GM12875 (cell line): ENCODE results near the gene CASP8.

Source experiments
- H3K4me3 ChIP-seq: one replicate; pipeline ENCODE4 v1.5.1; 2011; ENCODE audit warnings: low read depth, low read length, control low read depth
- CTCF ChIP-seq: IDR thresholded peaks from 2 replicates; pipeline ENCODE4 v1.5.1; 2011; ENCODE audit warnings: low read depth, mild to moderate bottlenecking, control low read depth, inconsistent platforms, low read length, moderate library complexity, borderline replicate concordance; ENCODE audit not compliant: insufficient read depth

CASP8 gene

GRCh38 chr2:201244829-201245228, 15.5 kb upstream of the CASP8 start:
- H3K4me3 ChIP-seq: no peak overlapping the region
- TF ChIP-seq CTCF: no peak

- no peak for TF ChIP-seq CTCF
- no peak overlapping the region for H3K4me3 ChIP-seq
Observed at GRCh38 chr2:201246280-201246679, 14.1 kb upstream of the CASP8 start.

DNA sequence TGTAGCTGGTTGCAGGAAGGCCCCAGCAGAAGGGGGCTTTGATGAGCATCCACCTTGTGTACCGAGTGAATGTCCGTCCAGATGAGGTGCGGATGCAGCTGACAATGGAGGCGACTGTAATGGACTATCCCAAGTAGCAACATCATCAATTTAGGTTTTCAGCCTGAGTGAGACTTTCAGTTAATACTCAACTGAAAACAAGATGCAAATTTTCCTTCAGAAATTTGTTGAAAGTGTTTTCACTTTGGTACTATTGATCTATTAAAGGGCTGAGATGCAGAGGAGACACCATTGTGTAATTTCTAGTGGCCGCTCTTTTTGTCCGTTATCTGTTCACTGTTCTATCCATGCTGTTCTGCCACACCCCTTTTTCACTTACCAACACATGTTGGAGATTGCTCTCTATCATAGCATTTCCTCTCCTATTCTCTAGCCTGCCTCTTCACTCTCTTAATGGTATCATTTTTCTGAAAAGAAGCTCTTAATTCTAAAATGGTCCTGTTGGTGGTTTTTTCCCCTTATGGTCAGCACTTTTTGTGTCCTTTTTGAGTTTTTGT, 12.0 kb upstream of the CASP8 start:
- TF ChIP-seq CTCF: no peak
- no peak overlapping the region for H3K4me3 ChIP-seq

- no peak overlapping the region for H3K4me3 ChIP-seq
- no peak for TF ChIP-seq CTCF
Observed at GRCh38 chr2:201249889-201250288, 10.4 kb upstream of the CASP8 start.

DNA sequence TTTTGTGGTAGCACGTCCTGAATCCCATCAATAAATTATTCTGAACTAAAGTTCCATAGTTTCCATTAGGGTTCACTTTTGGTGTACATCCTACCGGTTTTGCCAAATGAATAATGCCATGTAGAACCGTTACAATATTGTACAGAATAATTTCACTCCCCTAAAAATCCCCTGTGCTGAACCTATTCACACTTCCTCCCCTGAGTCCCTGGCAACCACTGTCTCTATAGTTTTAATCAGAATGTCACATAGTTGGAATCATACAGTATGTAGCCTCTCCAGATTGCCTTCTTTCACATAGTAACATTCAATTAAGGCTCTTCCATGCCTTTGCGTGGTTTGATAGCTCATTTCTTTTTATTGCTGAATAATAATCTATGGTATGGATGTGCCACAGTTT, 9.6 kb upstream of the CASP8 start:
- TF ChIP-seq CTCF: no peak

GRCh38 chr2:201254081-201254730, 6.1 kb upstream of the CASP8 start:
- TF ChIP-seq CTCF: no peak
- H3K4me3 ChIP-seq: no peak overlapping the region

More for the DNA sequence above, 9.6 kb upstream of the CASP8 start:
- no peak overlapping the region for H3K4me3 ChIP-seq

DNA sequence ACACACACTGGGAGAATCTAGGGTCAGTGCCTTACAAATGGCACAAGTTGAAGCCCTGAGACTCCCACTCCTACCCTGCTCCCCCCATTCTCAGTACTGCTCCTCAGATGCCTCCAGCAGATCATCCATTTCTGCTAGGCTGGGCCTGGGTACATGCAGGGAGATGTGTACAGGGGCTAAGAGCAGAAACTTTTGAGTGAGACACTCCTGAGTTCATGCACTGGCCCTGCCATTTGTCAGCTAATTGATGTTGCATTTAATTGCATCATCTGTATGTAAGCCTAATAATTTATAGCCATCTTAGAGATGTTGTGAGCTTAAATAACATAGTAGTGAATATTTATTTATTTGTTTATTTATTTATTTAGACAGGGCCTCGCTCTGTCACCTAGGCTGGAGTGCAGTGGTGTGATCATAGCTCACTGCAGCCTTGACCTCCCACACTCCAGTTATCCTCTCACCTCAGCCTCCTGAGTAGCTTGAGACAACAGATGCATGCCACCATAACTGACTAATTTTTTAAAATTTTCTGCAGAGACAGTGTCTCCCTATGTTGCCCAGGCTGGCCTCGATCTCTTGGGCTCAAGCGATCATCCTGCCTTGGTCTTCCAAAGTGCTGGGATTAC, 4.8 kb upstream of the CASP8 start:
- no peak overlapping the region for H3K4me3 ChIP-seq
- no peak for TF ChIP-seq CTCF
